Endothelial cell of hepatic sinusoid (primary cell): Measurements from ENCODE around the gene STK38.
"Not testable (repeated sequence)": the region's sequence is repeated elsewhere in the genome, so short reads cannot be mapped to it uniquely, and the experiment has no call there.

ENCODE experiments used
- in situ Hi-C: cut with HindIII; loops from 2 replicates; pipeline ENCODE4 v1.10.0; 2017; ENCODE audit warnings: low sequenced_read_pairs

Gene STK38

GRCh38 chr6:36492621-36493020 is 54.7 kb downstream of the STK38 start:
- in situ Hi-C loops: no loop called here

- in situ Hi-C loops: no loop called here
These were observed 55.2 kb downstream of the STK38 start for GRCh38 chr6:36492092-36492491.

GRCh38 chr6:36491378-36491965 is 55.8 kb downstream of the STK38 start:
- in situ Hi-C loops: no loop called here

- in situ Hi-C loops: no loop called here
These were observed 57.9 kb downstream of the STK38 start for GRCh38 chr6:36489426-36489825.

GRCh38 chr6:36488221-36488620 is 59.1 kb downstream of the STK38 start:
- in situ Hi-C loops: no loop called here

- in situ Hi-C loops: no loop called here
These were observed 59.6 kb downstream of the STK38 start for GRCh38 chr6:36487698-36488097.

- in situ Hi-C loops: loop anchor here (5.0 kb wide), 1 partner anchor 33 kb away; no protein-coding TSS in a partner anchor
These were observed 62.5 kb downstream of the STK38 start for GRCh38 chr6:36484736-36485135.

GRCh38 chr6:36483326-36483725 is 64.0 kb downstream of the STK38 start:
- in situ Hi-C loops: loop anchor here (5.0 kb wide), 1 partner anchor 34 kb away; no protein-coding TSS in a partner anchor

GRCh38 chr6:36479256-36479655 is 68.0 kb downstream of the STK38 start:
- in situ Hi-C loops: no loop called here

GRCh38 chr6:36478051-36478526 is 69.2 kb downstream of the STK38 start:
- in situ Hi-C loops: no loop called here

GRCh38 chr6:36469946-36470345 is 77.3 kb downstream of the STK38 start:
- in situ Hi-C loops: no loop called here

- in situ Hi-C loops: no loop called here
These were observed 78.1 kb downstream of the STK38 start for GRCh38 chr6:36469148-36469661.

- in situ Hi-C loops: no loop called here
These were observed 79.7 kb downstream of the STK38 start for GRCh38 chr6:36467625-36468024.

- in situ Hi-C loops: no loop called here
These were observed 83.0 kb downstream of the STK38 start for GRCh38 chr6:36464233-36464632.

- in situ Hi-C loops: no loop called here
These were observed 83.6 kb downstream of the STK38 start for GRCh38 chr6:36463676-36464075.

- in situ Hi-C loops: no loop called here
These were observed 85.6 kb downstream of the STK38 start for GRCh38 chr6:36461646-36462045.

- in situ Hi-C loops: no loop called here
These were observed 86.4 kb downstream of the STK38 start for GRCh38 chr6:36460916-36461315.

GRCh38 chr6:36459501-36459900 is 87.8 kb downstream of the STK38 start:
- in situ Hi-C loops: no loop called here

GRCh38 chr6:36455486-36456027 is 91.7 kb downstream of the STK38 start:
- in situ Hi-C loops: no loop called here

GRCh38 chr6:36452897-36453296 is 94.4 kb downstream of the STK38 start:
- in situ Hi-C loops: not testable (repeated sequence)

GRCh38 chr6:36449173-36449572 is 98.1 kb downstream of the STK38 start:
- in situ Hi-C loops: not testable (repeated sequence)

- in situ Hi-C loops: no loop called here
These were observed 101.7 kb downstream of the STK38 start for GRCh38 chr6:36445621-36446020.

GRCh38 chr6:36444470-36444869 is 102.8 kb downstream of the STK38 start:
- in situ Hi-C loops: no loop called here
